Measurements from ENCODE around the gene EZR. TPM values are rescaled to one million over a fixed set of nuclear protein-coding genes. Genes with fewer than 3 reads are reported as not detected.

Gene EZR
- total RNA-seq, 1 experiment from 2014 or later, result 375 TPM

DNA sequence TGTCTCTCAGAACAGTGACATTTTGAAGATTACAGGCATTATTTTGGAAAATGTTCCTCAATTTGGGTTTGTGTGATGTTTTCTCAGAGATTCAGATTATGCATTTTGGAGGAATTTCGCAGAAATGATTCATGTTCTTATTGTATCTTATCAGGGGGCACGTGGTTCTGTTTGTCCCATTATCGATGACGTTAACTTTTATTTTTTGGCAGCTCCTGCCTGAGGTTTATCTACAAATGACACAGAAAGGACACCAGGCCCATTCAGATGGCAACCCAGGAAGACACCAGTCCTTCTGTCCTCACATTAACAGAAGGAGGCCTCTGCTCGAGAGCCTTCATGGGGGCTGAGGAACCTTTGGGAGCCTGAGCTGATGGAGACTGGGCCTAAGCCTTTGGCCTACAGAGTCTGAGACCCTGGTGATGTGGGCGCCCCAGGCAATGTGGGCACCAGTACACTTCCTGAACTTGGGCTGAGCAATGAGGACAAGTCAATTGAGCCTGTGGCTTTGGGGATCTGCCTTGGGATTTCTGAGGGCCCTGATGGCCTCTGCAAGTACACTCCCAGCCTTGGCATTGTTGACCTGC is 41.2 kb upstream of the EZR start:
- Histone ChIP-seq H3K4me2 (ENCODE audit: insufficient read depth, insufficient read length, low read length) (no peak overlapping the region), H4K8ac (replicated peaks; ENCODE audit: insufficient read length, low read depth, low read length) (no peak overlapping the region), H3K9ac (ENCODE audit: extremely low read depth, insufficient read length, low read length) (no peak overlapping the region), H3K79me1 (ENCODE audit: insufficient read depth, low read depth, low read length, poor library complexity, severe bottlenecking) (no peaks in the 10 kb centered on the region), H4K91ac (ENCODE audit: insufficient read length, low read depth, low read length) (no peak overlapping the region), H3K79me2 (ENCODE audit: insufficient read depth, low read length) (no peaks in the 10 kb centered on the region), H3K23ac (ENCODE audit: insufficient read length, low read depth, low read length) (no peak overlapping the region), H3K23me2 (ENCODE audit: insufficient read length, low read depth, low read length, poor library complexity, severe bottlenecking) (no peaks in the 10 kb centered on the region), H3K27ac (ENCODE audit: insufficient read length, low read depth, low read length) (no peak overlapping the region), H3T11ph (ENCODE audit: low read length) (no peak overlapping the region), H3K9me3 (ENCODE audit: control insufficient read depth, low read depth, low read length) (no peaks in the 10 kb centered on the region), H3K4ac (ENCODE audit: low read depth, low read length) (no peak overlapping the region), H2BK120ac (ENCODE audit: low read depth, low read length, poor library complexity, severe bottlenecking) (no peak overlapping the region), H4K20me1 (ENCODE audit: control insufficient read depth, insufficient read depth, insufficient read length) (no peaks in the 10 kb centered on the region), H2BK5ac (ENCODE audit: insufficient read length, low read length) (no peak overlapping the region), H2BK12ac (ENCODE audit: insufficient read length, low read depth, low read length) (no peak overlapping the region), H3K27me3 (ENCODE audit: insufficient read depth, low read length) (no peaks in the 10 kb centered on the region), H3K56ac (ENCODE audit: insufficient read length, low read depth, low read length) (no peak overlapping the region), H2AFZ (ENCODE audit: low read length) (no peak overlapping the region), H4K5ac (ENCODE audit: insufficient read length, low read depth, low read length) (no peak overlapping the region), H2BK20ac (ENCODE audit: low read depth, low read length, poor library complexity, severe bottlenecking) (no peak overlapping the region), H3K14ac (ENCODE audit: insufficient read depth, low read length) (no peak overlapping the region), H3K18ac (ENCODE audit: insufficient read length, low read depth, low read length) (no peak overlapping the region), H3K4me1 (ENCODE audit: insufficient read depth, low read length) (peaks cover 10% of the 10 kb centered on the region; the same call in 1 of the 2 replicates), H2AK5ac (ENCODE audit: insufficient read length, low read length) (no peak overlapping the region), H2BK15ac (ENCODE audit: low read depth, low read length) (no peak overlapping the region)
- no peaks in the 10 kb centered on the region for H3K36me3 Mint-ChIP-seq (ENCODE audit: insufficient read depth in 1 of 3, low read depth in 3 of 3)
- DNase-seq, result no peak
- TF ChIP-seq, protein P1, sequence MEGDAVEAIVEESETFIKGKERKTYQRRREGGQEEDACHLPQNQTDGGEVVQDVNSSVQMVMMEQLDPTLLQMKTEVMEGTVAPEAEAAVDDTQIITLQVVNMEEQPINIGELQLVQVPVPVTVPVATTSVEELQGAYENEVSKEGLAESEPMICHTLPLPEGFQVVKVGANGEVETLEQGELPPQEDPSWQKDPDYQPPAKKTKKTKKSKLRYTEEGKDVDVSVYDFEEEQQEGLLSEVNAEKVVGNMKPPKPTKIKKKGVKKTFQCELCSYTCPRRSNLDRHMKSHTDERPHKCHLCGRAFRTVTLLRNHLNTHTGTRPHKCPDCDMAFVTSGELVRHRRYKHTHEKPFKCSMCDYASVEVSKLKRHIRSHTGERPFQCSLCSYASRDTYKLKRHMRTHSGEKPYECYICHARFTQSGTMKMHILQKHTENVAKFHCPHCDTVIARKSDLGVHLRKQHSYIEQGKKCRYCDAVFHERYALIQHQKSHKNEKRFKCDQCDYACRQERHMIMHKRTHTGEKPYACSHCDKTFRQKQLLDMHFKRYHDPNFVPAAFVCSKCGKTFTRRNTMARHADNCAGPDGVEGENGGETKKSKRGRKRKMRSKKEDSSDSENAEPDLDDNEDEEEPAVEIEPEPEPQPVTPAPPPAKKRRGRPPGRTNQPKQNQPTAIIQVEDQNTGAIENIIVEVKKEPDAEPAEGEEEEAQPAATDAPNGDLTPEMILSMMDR (conservative IDR thresholded peaks at IDR 0.05), result no peak
- no peak overlapping the region for H3K4me3 Mint-ChIP-seq
- no peaks in the 10 kb centered on the region; the same call in 1 of the 2 replicates for H3K27me3 Mint-ChIP-seq (ENCODE audit: low read depth)
- H3K4me1 Mint-ChIP-seq, result peaks cover 27 to 36% of the 10 kb centered on the region in 2 experiments
- 0 out of 7 replicates have a peak overlapping the region, but pooled peaks of 1 of the 3 experiments have one; percentile 68 for H3K27ac Mint-ChIP-seq
- WGBS (ENCODE audit: extremely low coverage, insufficient read length, low lambda C conversion rate), result no CpG with 5 or more reads among the region's 6 CpGs
- H3K9me3 Mint-ChIP-seq, result no peaks in the 10 kb centered on the region
